Ectodermal cell (in vitro differentiated cells): Measurements from ENCODE around the gene ZRANB3.

Experiments used
- H3K27ac ChIP-seq: 2 replicates; pipeline ENCODE4 v1.7.0; 2013; ENCODE audit warnings: mild to moderate bottlenecking, low read depth, low read length; ENCODE audit not compliant: insufficient read depth, poor library complexity, severe bottlenecking
- H3K27me3 ChIP-seq: 2 replicates; pipeline ENCODE4 v1.7.0; 2013; ENCODE audit warnings: mild to moderate bottlenecking, low read length; ENCODE audit not compliant: insufficient read depth, control insufficient read depth, poor library complexity, severe bottlenecking
- H3K36me3 ChIP-seq: one replicate; pipeline ENCODE4 v1.7.0; 2013; ENCODE audit warnings: low read length; ENCODE audit not compliant: control insufficient read depth, insufficient read depth
- H3K4me1 ChIP-seq: one replicate; pipeline ENCODE4 v1.7.0; 2013; ENCODE audit warnings: low read length; ENCODE audit not compliant: control insufficient read depth, insufficient read depth
- H3K4me3 ChIP-seq: 2 replicates; pipeline ENCODE4 v1.7.0; 2013; ENCODE audit warnings: low read depth, low read length, control low read depth; ENCODE audit not compliant: insufficient read depth
- H3K9me3 ChIP-seq: 2 replicates; pipeline ENCODE4 v1.7.0; 2013; ENCODE audit warnings: mild to moderate bottlenecking, low read length, moderate library complexity; ENCODE audit not compliant: control insufficient read depth
- WGBS, 2 experiments: methylation state at CpG; one replicate each; pipeline ENCODE4 v1.1.7; 2013; ENCODE audit warnings: missing lambda C conversion rate in 2 of 2; 5-methylcytosine and 5-hydroxymethylcytosine counted together

ZRANB3 gene

DNA sequence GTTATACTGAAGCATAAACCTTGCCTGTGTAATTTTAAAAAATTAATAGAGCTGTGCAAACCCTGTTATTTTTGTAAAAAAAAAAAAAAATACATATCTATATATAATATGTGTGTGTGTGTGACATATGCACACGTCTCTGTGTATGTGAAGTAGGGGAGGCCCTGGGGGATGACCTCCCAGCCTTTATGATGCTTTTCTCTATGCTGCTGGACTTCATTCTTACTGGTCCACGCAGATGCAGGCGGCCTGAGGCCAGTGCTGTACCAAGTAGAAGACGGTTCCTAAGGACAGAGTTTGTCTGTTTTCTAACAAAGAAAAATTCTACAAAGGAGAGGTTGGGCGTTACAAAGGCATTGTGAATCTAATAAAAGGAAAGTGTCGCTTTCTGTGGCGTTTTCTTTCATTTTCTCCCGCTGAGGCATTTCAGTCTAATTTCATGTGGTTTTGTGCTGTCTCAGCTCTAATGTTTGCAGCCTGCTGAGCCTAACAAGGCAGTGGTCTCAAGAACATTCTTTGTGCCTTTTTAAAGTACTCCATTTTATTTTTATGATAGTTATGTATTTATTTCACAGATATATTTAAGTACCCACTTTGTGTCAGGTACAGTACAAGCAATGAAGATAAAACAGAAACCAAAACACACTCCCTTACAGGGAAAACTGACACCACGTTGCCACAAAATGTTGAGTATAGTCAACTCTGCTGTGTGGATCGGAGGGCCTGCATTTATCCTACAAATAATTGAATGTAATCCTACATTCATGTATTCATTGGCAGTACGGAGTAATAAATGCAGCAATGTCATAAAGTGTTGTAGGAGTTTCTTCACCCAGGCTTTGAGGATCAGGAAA is 360.9 kb downstream of the ZRANB3 start:
- WGBS, 2 experiments, result 89 to 90% methylated on average over 11 of the region's 11 CpGs
- Histone ChIP-seq H3K36me3 (peaks cover 16% of the 10 kb centered on the region), H3K27ac (no peak overlapping the region), H3K9me3 (no peaks in the 10 kb centered on the region), H3K27me3 (no peaks in the 10 kb centered on the region), H3K4me1 (no peaks in the 10 kb centered on the region), H3K4me3 (no peak overlapping the region)

DNA sequence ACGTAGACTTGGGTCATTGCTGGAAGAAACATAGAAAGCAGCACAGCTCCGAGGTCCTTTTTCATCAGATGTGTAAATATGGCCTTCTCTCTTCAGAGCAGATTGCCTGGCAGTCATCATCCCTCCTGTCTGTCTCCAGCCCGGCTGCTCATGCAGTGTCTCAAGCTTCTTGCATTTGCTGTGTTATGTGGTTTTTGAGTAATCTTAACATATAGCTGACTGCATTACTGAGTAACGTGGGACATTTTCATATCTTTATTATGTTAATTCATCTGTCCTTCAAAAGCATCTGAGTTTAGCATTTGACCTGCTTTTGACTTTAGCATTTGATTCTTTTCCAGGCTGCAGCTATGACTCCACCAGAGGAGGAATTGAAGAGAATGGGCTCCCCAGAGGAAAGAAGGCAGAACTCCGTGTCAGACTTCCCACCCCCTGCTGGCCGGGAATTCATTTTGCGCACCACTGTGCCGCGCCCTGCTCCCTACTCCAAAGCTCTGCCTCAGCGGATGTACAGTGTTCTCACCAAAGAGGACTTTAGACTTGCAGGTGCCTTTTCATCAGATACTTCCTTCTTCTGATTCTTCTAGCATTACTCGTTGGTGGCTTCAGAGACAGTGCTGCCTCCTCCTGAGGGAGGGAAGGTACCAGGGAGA is 362.7 kb downstream of the ZRANB3 start:
- H3K4me1 ChIP-seq, result no peaks in the 10 kb centered on the region
- H3K4me3 ChIP-seq, result no peak overlapping the region
- WGBS, 2 experiments, result 92% methylated on average over 11 of the region's 11 CpGs
- H3K9me3 ChIP-seq, result no peaks in the 10 kb centered on the region
- H3K27me3 ChIP-seq, result no peaks in the 10 kb centered on the region
- H3K36me3 ChIP-seq, result peaks cover 20% of the 10 kb centered on the region
- no peak overlapping the region for H3K27ac ChIP-seq

DNA sequence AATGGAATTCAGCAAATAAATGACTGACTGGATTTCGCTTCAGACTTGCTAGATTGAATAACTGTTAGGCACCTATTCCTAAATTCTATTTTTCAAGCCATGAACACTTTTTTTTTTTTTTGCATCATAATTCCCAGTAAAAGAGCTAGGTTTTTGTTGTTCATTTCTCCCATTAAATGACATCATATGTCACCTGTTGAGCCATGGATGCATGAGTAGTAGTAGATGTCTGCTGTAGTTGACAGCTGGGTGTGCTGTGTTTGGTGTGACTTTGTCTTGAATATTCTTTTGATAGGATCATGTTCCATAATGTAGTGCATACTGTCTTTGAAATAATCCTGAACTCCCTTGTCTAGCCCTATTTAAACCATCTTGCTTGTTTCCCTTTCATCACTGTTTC is 363.7 kb downstream of the ZRANB3 start:
- WGBS, 2 experiments, result 95 to 100% methylated on average over 1 of the region's 1 CpG
- peaks cover 20% of the 10 kb centered on the region for H3K36me3 ChIP-seq
- H3K4me3 ChIP-seq, result no peak overlapping the region
- H3K9me3 ChIP-seq, result no peaks in the 10 kb centered on the region
- H3K27me3 ChIP-seq, result no peaks in the 10 kb centered on the region
- H3K27ac ChIP-seq, result no peak overlapping the region
- H3K4me1 ChIP-seq, result no peaks in the 10 kb centered on the region

DNA sequence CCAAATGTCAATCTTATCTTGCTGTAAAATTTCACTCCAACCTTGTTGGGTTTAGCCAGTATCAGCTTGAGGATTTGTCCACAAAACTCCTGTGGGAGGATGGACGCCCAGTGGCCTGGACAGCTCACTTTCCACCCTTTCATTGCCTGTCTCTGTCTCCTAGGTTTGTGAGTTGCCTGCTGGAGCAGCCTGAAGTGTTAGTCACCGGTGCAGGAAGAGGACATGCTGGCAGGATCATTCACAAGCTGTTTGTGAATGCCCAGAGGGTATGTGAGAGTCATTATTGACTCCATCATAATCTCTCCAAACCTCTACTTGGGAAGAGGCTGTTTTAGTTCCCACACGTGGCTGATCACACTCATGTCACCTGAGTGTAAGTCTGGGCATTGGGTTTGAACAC is 366.6 kb downstream of the ZRANB3 start:
- no peaks in the 10 kb centered on the region for H3K4me1 ChIP-seq
- H3K27ac ChIP-seq, result no peak overlapping the region
- peaks cover 16% of the 10 kb centered on the region for H3K36me3 ChIP-seq
- H3K9me3 ChIP-seq, result no peaks in the 10 kb centered on the region
- no peaks in the 10 kb centered on the region for H3K27me3 ChIP-seq
- WGBS, 2 experiments, result 89 to 93% methylated on average over 3 of the region's 3 CpGs
- H3K4me3 ChIP-seq, result no peak overlapping the region

DNA sequence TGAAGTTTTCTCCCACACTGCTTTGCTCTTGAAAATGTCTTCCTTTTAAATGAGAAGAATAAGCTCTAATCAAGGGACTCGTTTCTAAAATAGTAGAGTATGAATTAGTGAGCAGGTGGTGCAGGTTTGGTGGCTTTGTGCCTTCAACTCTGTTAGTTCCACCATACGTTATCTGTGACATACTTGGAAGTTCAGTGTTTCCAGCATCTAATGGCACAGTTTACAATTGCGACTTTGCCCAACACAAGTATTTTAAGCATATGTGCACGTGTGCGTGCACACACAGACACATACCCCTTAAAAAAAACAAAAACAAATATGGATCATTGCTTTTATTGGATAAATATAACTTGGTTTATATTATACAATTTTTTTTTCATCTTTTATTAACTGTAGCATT is 367.1 kb downstream of the ZRANB3 start:
- Histone ChIP-seq H3K27ac (no peak overlapping the region), H3K36me3 (peaks cover 14% of the 10 kb centered on the region), H3K9me3 (no peaks in the 10 kb centered on the region), H3K27me3 (no peaks in the 10 kb centered on the region), H3K4me3 (no peak overlapping the region), H3K4me1 (no peaks in the 10 kb centered on the region)
- WGBS, 2 experiments, result 96 to 98% methylated on average over 5 of the region's 5 CpGs

DNA sequence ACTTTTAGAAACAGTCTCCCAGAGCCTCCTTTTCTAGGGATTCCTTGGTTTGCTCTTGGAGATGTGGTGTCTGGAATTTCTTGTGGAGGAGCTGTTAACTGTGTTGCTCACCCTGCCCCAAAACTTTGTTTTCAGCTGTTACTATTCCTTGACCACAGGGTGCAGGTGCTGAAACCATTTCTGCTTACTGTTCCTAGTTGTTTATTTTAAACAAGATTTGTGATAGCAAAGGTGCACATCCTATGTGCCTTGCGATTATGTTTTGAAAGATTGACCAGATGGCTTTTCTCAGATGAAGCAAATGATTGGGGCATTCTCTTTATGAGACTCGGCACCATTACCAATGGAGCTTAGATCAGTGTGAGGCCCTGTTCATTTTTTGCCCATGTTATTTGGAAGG is 367.7 kb downstream of the ZRANB3 start:
- Histone ChIP-seq H3K36me3 (peaks cover 14% of the 10 kb centered on the region), H3K9me3 (no peaks in the 10 kb centered on the region), H3K27ac (no peak overlapping the region), H3K4me1 (no peaks in the 10 kb centered on the region), H3K27me3 (no peaks in the 10 kb centered on the region), H3K4me3 (no peak overlapping the region)
- 95 to 98% methylated on average over 2 of the region's 2 CpGs for WGBS, 2 experiments

DNA sequence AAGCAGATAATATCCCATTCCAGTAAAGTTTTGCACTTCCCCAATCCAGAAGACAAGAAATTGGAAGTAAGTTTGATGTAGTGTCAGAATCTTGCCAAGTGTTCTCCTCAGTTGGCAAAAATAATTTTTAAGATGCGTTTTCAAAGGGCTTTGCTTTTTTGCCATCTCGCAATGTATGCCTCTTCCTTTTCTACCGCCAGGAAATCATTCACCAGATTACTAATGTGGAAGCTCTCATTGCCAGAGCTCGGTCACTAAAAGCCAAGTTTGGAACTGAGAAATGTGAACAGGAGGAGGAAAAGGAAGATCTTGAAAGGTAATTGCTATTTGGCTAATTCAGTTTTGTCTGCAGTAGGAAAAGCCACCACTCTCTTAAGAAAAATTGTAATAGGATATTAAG is 368.2 kb downstream of the ZRANB3 start:
- Histone ChIP-seq H3K36me3 (peaks cover 14% of the 10 kb centered on the region), H3K4me1 (no peaks in the 10 kb centered on the region)

DNA sequence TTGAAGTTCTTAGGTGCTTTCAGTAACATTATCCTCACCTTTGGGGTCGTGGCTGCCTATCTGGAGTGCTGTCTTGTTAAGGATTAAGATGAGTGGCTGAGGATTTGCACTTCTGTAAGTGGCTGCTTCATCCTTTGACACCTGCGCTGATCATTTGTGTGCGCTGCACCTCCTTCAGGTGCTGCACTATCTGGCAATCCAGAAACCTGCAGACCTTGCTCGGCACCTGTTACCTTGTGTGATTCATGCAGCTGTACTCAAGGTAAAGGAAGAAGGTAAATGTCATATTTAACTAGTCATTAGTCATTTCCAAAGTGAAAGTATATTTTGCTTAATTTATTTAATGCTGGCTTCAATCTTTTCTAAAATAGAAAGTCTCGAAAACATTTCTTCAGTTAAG is 368.6 kb downstream of the ZRANB3 start:
- H3K36me3 ChIP-seq, result peaks cover 14% of the 10 kb centered on the region
- H3K9me3 ChIP-seq, result no peaks in the 10 kb centered on the region
- H3K27ac ChIP-seq, result no peak overlapping the region
- no peaks in the 10 kb centered on the region for H3K27me3 ChIP-seq
- H3K4me3 ChIP-seq, result no peak overlapping the region
- 95 to 98% methylated on average over 4 to 5 of the region's 5 CpGs for WGBS, 2 experiments
- H3K4me1 ChIP-seq, result no peaks in the 10 kb centered on the region

More for the DNA sequence above, 368.2 kb downstream of the ZRANB3 start:
- no peak overlapping the region for H3K27ac ChIP-seq
- H3K27me3 ChIP-seq, result no peaks in the 10 kb centered on the region
- 91 to 97% methylated on average over 4 of the region's 4 CpGs for WGBS, 2 experiments
- H3K4me3 ChIP-seq, result no peak overlapping the region
- H3K9me3 ChIP-seq, result no peaks in the 10 kb centered on the region

DNA sequence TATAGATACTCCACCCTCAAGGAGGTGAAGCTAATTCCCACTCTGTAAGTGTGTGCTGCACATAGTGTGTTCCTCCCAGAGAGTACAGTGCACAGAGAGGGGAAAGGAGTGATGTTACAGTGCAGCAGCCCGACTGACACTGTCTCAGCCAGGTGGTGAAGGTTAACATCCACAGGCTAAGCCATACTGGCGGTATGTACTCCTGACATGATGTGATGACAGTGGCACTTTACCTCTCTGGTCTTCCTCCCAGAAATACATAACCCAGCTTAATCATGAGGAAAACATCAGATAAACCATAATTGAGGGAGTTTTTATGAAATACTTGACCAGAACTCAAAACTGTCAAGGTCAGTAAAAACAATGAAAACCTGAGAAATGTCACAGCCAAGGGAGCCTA is 371.8 kb downstream of the ZRANB3 start:
- H3K27ac ChIP-seq, result no peak overlapping the region
- 93 to 95% methylated on average over 2 of the region's 2 CpGs for WGBS, 2 experiments
- peaks cover 7% of the 10 kb centered on the region for H3K36me3 ChIP-seq
- H3K9me3 ChIP-seq, result no peaks in the 10 kb centered on the region
- H3K27me3 ChIP-seq, result no peaks in the 10 kb centered on the region
- no peaks in the 10 kb centered on the region for H3K4me1 ChIP-seq
- H3K4me3 ChIP-seq, result no peak overlapping the region

DNA sequence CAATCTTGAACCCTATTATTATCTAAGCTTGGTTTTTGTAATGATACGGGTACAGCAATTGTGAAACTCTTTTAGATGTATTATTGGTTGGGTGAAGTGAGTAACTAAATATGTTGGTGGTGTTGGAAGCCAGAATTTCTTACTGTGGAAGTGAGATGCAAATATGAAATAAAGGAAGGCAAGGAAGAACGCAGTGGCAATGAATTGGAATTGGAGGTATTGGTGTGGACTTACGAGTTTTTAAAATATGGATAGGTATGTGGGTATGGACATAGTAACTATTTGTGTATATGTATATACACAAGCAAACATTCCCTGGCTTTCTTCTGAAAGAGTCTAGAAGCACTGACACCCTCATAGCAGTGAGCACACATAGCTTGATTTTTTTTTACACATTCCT is 373.2 kb downstream of the ZRANB3 start:
- peaks cover 15% of the 10 kb centered on the region for H3K36me3 ChIP-seq

More for the DNA sequence above, 373.2 kb downstream of the ZRANB3 start:
- Histone ChIP-seq H3K27me3 (no peaks in the 10 kb centered on the region), H3K27ac (no peak overlapping the region), H3K4me1 (no peaks in the 10 kb centered on the region), H3K4me3 (no peak overlapping the region), H3K9me3 (no peaks in the 10 kb centered on the region)
- WGBS, 2 experiments, result 94 to 100% methylated on average over 2 to 3 of the region's 3 CpGs
